Daoy (cell line): ENCODE measurements around the gene HEG1. TPM values are rescaled to one million over a fixed set of nuclear protein-coding genes. Genes with fewer than 3 reads are reported as not detected.

Experiments
- total RNA-seq: library from RNA; depleted of rRNA; stranded (reverse); fragments of >200 nt; shearing (Covaris generic); gene quantifications from 2 replicates; pipeline ENCODE4 v1.2.3, GENCODE V29; 2014; rRNA removed

Gene HEG1
- total RNA-seq, 1 experiment from 2014 or later, result 14.9 TPM

Other genes with a start within 250 kb of the HEG1 start
- 129 and 170 TPM in 2 replicates for gene ITGB5, start 168.6 kb downstream of the HEG1 start, total RNA-seq
- 0.11 TPM in 1 of 2 replicates, not detected in the other for gene MUC13, start 121.2 kb downstream of the HEG1 start, total RNA-seq
- gene SLC12A8, start 156.8 kb upstream of the HEG1 start, total RNA-seq, result 2.0 and 6.3 TPM in 2 replicates